CD14-positive monocyte (primary cell): ENCODE results near the gene ZFP1. TPM values are rescaled to one million over a fixed set of nuclear protein-coding genes. Genes with fewer than 3 reads are reported as not detected.

Experiments used
- DNase-seq, 3 donors: peaks; one replicate each; pipeline ENCODE4 v3.0.0-alpha.2; 2011 to 2022
- H2AFZ ChIP-seq: 2 replicates; pipeline ENCODE4 v1.6.0; 2012; ENCODE audit warnings: mild to moderate bottlenecking, low read depth, low read length, inconsistent platforms; ENCODE audit not compliant: insufficient read depth, poor library complexity, severe bottlenecking
- H3K27ac ChIP-seq, 2 donors: 1 replicate in 1 of 2; 2 replicates in 1 of 2; pipeline ENCODE4 v1.5.1; 2012 to 2013; ENCODE audit warnings: low read length in 2 of 2, control low read depth in 1 of 2, inconsistent platforms in 1 of 2, low read depth in 1 of 2, mild to moderate bottlenecking in 1 of 2
- H3K27me3 ChIP-seq, 2 donors: one replicate each; pipeline versions ENCODE4 v1.6.0 to v1.6.1; 2011 to 2013; ENCODE audit warnings: low read length in 2 of 2; ENCODE audit not compliant: control insufficient read depth in 2 of 2, insufficient read depth in 2 of 2
- H3K36me3 ChIP-seq, 2 donors: replicated peaks in 1 of 2; 1 replicate in 1 of 2; 2 replicates in 1 of 2; pipeline versions ENCODE4 v1.5.1 to v1.6.1; 2012 to 2013; ENCODE audit warnings: low read length in 2 of 2, control low read depth in 1 of 2, inconsistent platforms in 1 of 2, mild to moderate bottlenecking in 1 of 2; ENCODE audit not compliant: insufficient read depth in 2 of 2, control insufficient read depth in 1 of 2
- H3K4me1 ChIP-seq, 2 donors: 1 replicate in 1 of 2; 2 replicates in 1 of 2; pipeline versions ENCODE4 v1.5.1 to v1.6.1; 2012 to 2013; ENCODE audit warnings: low read length in 2 of 2, control low read depth in 1 of 2, inconsistent platforms in 1 of 2, mild to moderate bottlenecking in 1 of 2, moderate library complexity in 1 of 2; ENCODE audit not compliant: insufficient read depth in 2 of 2, control insufficient read depth in 1 of 2
- H3K4me2 ChIP-seq: replicated peaks from 2 replicates; pipeline ENCODE3; 2012; ENCODE audit warnings: low read length, moderate library complexity, mild to moderate bottlenecking; ENCODE audit not compliant: poor library complexity, severe bottlenecking; ENCODE audit errors: extremely low read depth
- H3K4me3 ChIP-seq, 3 experiments: fragments of 200-600 bp in 1 of 3; sonication (generic) in 1 of 3; replicated peaks in 1 of 3; 1 replicate in 2 of 3; 2 replicates in 1 of 3; pipeline ENCODE4 v1.5.1; 2011 to 2013; ENCODE audit warnings: low read length in 3 of 3, mild to moderate bottlenecking in 3 of 3, control low read depth in 2 of 3, low read depth in 2 of 3, inconsistent platforms in 1 of 3, moderate library complexity in 1 of 3
- H3K79me2 ChIP-seq: 2 replicates; pipeline ENCODE4 v1.6.0; 2012; ENCODE audit warnings: mild to moderate bottlenecking, control low read depth, inconsistent platforms, low read length, moderate library complexity; ENCODE audit not compliant: insufficient read depth
- H3K9ac ChIP-seq: 2 replicates; pipeline ENCODE4 v1.6.0; 2017; ENCODE audit warnings: low read length, mild to moderate bottlenecking; ENCODE audit not compliant: insufficient read depth, poor library complexity, severe bottlenecking
- H3K9me3 ChIP-seq, 2 donors: replicated peaks in 1 of 2; 1 replicate in 1 of 2; 2 replicates in 1 of 2; pipeline versions ENCODE4 v1.5.1 to v1.6.1; 2012 to 2013; ENCODE audit warnings: low read length in 2 of 2, control low read depth in 1 of 2; ENCODE audit not compliant: control insufficient read depth in 1 of 2, insufficient read depth in 1 of 2
- H4K20me1 ChIP-seq: 2 replicates; pipeline ENCODE4 v1.6.0; 2012; ENCODE audit warnings: mild to moderate bottlenecking, low read length, control low read depth, moderate library complexity; ENCODE audit not compliant: insufficient read depth
- H3K27ac Mint-ChIP-seq, 7 donors: one replicate each; pipeline ENCODE4 v1.8.0; 2020; ENCODE audit warnings: mild to moderate bottlenecking in 7 of 7, mixed read lengths in 7 of 7, moderate library complexity in 6 of 7, inconsistent platforms in 2 of 7
- H3K27me3 Mint-ChIP-seq, 3 donors: one replicate each; pipeline ENCODE4 v1.8.0; 2021 to 2022; ENCODE audit warnings: low read depth in 3 of 3, mild to moderate bottlenecking in 3 of 3, mixed read lengths in 3 of 3, moderate library complexity in 3 of 3, inconsistent platforms in 1 of 3
- H3K36me3 Mint-ChIP-seq, 2 donors: one replicate each; pipeline ENCODE4 v1.8.0; 2020; ENCODE audit warnings: mixed read lengths in 2 of 2, inconsistent platforms in 1 of 2, mild to moderate bottlenecking in 1 of 2
- H3K4me1 Mint-ChIP-seq: one replicate; pipeline ENCODE4 v1.8.0; 2020; ENCODE audit warnings: mild to moderate bottlenecking, mixed read lengths
- H3K4me3 Mint-ChIP-seq, 2 donors: one replicate each; pipeline ENCODE4 v1.8.0; 2020; ENCODE audit warnings: mild to moderate bottlenecking in 2 of 2, mixed read lengths in 2 of 2, moderate library complexity in 1 of 2
- H3K9me3 Mint-ChIP-seq, 7 donors: one replicate each; pipeline ENCODE4 v1.8.0; 2020 to 2022; ENCODE audit warnings: mixed read lengths in 7 of 7, mild to moderate bottlenecking in 6 of 7, moderate library complexity in 6 of 7, inconsistent platforms in 2 of 7
- WGBS: methylation state at CpG from one replicate; pipeline ENCODE4 v1.1.5; 2013; ENCODE audit warnings: missing lambda C conversion rate; ENCODE audit not compliant: insufficient coverage; 5-methylcytosine and 5-hydroxymethylcytosine counted together
- intact Hi-C, 2 donors: fragments of 100-400 bp; cut with micrococcal nuclease; formaldehyde crosslinking; loops; one replicate each; pipeline versions ENCODE4 v1.15.0 to v1.15.1; 2023
- polyA plus RNA-seq, 3 donors: library from polyadenylated mRNA; depleted of rRNA in 1 of 3; unstranded in 2 of 3; stranded (reverse) in 1 of 3; fragments of 300-500 nt in 2 of 3; fragments of >200 nt in 1 of 3; fragmentation: Illumina TruSeq in 2 of 3; gene quantifications; 1 replicate in 2 of 3; 2 replicates in 1 of 3; pipeline ENCODE4 v1.2.3, GENCODE V29; 2012 to 2021
- TF ChIP-seq, protein P1 (sequence below): fragments of 200-600 bp; IDR thresholded peaks from one replicate; pipeline ENCODE4 v1.8.0; 2022; ENCODE audit warnings: antibody characterized with exemption, mild to moderate bottlenecking

The ZFP1 gene
- polyA plus RNA-seq, 3 donors: 1.8 to 4.0 (median 3.4) TPM

GRCh38 chr16:75147968-75148310, 385 bp upstream of the ZFP1 start:
- Mint-ChIP-seq H3K27me3 (peaks cover 3 to 6% (median 4%) of the 10 kb centered on the region in 3 donors), H3K36me3 (peaks cover 3 to 12% of the 10 kb centered on the region in 2 donors), H3K27ac (no peak overlapping the region), H3K4me1 (peaks cover 8% of the 10 kb centered on the region), H3K9me3 (peaks cover 14 to 38% (median 24%) of the 10 kb centered on the region in 7 donors), H3K4me3 (peak overlapping the region; percentile 78)
- Histone ChIP-seq H2AFZ (peak overlapping the region; percentile 97), H3K4me2 (peak overlapping the region; percentile 88), H4K20me1 (no peaks in the 10 kb centered on the region), H3K4me3 (peak overlapping the region; percentile 91 to 99 (median 94)), H3K27ac (no peak overlapping the region), H3K36me3 (peaks cover 0 to 3% of the 10 kb centered on the region in 2 donors), H3K9ac (peak overlapping the region; percentile 86), H3K4me1 (peaks cover 10 to 15% of the 10 kb centered on the region in 2 donors), H3K9me3 (peaks cover 10 to 17% of the 10 kb centered on the region in 2 donors), H3K79me2 (no peaks in the 10 kb centered on the region), H3K27me3 (no peaks in the 10 kb centered on the region)
- intact Hi-C loops: no loop called here
- 0% methylated on average over 1 of the region's 3 CpGs for WGBS
- TF ChIP-seq, protein P1, sequence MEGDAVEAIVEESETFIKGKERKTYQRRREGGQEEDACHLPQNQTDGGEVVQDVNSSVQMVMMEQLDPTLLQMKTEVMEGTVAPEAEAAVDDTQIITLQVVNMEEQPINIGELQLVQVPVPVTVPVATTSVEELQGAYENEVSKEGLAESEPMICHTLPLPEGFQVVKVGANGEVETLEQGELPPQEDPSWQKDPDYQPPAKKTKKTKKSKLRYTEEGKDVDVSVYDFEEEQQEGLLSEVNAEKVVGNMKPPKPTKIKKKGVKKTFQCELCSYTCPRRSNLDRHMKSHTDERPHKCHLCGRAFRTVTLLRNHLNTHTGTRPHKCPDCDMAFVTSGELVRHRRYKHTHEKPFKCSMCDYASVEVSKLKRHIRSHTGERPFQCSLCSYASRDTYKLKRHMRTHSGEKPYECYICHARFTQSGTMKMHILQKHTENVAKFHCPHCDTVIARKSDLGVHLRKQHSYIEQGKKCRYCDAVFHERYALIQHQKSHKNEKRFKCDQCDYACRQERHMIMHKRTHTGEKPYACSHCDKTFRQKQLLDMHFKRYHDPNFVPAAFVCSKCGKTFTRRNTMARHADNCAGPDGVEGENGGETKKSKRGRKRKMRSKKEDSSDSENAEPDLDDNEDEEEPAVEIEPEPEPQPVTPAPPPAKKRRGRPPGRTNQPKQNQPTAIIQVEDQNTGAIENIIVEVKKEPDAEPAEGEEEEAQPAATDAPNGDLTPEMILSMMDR: no peak
- DNase-seq: no peak

DNA sequence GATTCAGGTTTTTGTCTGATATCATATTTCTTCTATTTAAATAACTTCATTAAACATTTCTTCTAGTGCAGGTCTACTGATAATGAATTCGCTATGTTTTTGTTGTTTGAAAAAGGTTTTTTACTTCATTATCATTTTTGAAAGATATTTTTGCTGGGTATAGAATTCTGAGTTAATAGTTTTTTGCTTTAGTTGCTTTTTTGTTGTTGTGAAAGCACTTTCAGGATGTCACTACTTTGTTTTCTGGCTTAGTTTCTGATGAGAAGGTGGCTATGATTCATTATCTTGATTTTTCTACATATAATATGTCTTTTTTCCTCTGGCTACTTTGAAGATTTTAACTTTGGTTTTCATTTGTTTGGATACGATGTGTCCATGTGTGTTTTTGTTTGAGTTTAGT, 3.5 kb downstream of the ZFP1 start:
- H3K27ac Mint-ChIP-seq: no peak overlapping the region
- no CpG with 5 or more reads among the region's 2 CpGs for WGBS

More for the DNA sequence above, 3.5 kb downstream of the ZFP1 start:
- Histone ChIP-seq H3K27me3 (no peaks in the 10 kb centered on the region), H4K20me1 (no peaks in the 10 kb centered on the region), H2AFZ (no peak overlapping the region), H3K27ac (no peak overlapping the region), H3K9ac (no peak overlapping the region), H3K36me3 (peaks cover 4 to 29% of the 10 kb centered on the region in 2 donors), H3K4me3 (no peak overlapping the region), H3K79me2 (no peaks in the 10 kb centered on the region), H3K4me2 (no peak overlapping the region), H3K4me1 (peaks cover 10 to 15% of the 10 kb centered on the region in 2 donors), H3K9me3 (peaks cover 17 to 20% of the 10 kb centered on the region in 2 donors)
- intact Hi-C loops: no loop called here
- DNase-seq: no peak
- Mint-ChIP-seq H3K4me1 (peaks cover 8% of the 10 kb centered on the region), H3K27me3 (peaks cover 0 to 1% (median 0%) of the 10 kb centered on the region in 3 donors), H3K9me3 (peaks cover 19 to 39% (median 28%) of the 10 kb centered on the region in 7 donors), H3K36me3 (peaks cover 15 to 32% of the 10 kb centered on the region in 2 donors), H3K4me3 (no peak overlapping the region)
- TF ChIP-seq, protein P1: no peak
